ENCODE measurements around the gene ADARB2. TPM values are rescaled to one million over a fixed set of nuclear protein-coding genes. Genes with fewer than 3 reads are reported as not detected.

ADARB2 gene
- total and polyA plus RNA-seq, 10 of the 15 experiments (the other 5 are each of a cell fraction or from before 2014, with no cell fraction given): 0.02 to 4.1 (median 0.76) TPM

GRCh38 chr10:1474376-1475097, 262.8 kb downstream of the ADARB2 start:
- SMC1A ChIA-PET (ENCODE audit: uncharacterized antibody, unreplicated experiment): interaction anchor here (1.4 to 1.5 kb wide), 2 partner anchors 49 to 263 kb away, joined by 3 to 5 read pairs; partner anchors contain the start of gene ADARB2
- H3K27ac ChIP-seq (ENCODE audit: control insufficient read depth, insufficient read depth): no peak overlapping the region
- H3K36me3 ChIP-seq (ENCODE audit: control insufficient read depth in 2 of 2, insufficient read depth in 2 of 2, low read length in 1 of 2): no peaks in the 10 kb centered on the region
- FAIRE-seq (no peak), DNase-seq (ENCODE audit: low read depth, low spot score) (no peak), ATAC-seq (no peak)
- H4K20me1 ChIP-seq (ENCODE audit: control insufficient read depth, insufficient read depth): no peaks in the 10 kb centered on the region
- BruUV-seq (replicated peaks): no TSS peak
- no peak overlapping the region for H2AFZ ChIP-seq (ENCODE audit: control insufficient read depth, low read depth, low read length)
- in situ Hi-C loops (cut with MboI): no loop called here
- POLR2A ChIA-PET: interaction anchor here (1.3 kb wide), 1 partner anchor 9 kb away, joined by 3 read pairs; no protein-coding TSS in a partner anchor
- RAD21 ChIA-PET (ENCODE audit: unreplicated experiment): no interaction called here
- H3K79me2 ChIP-seq (ENCODE audit: control insufficient read depth, insufficient read depth, low read length): no peaks in the 10 kb centered on the region
- H3K4me3 ChIP-seq: no peak overlapping the region
- no peaks in the 10 kb centered on the region; the same call in 2 of the 3 replicates for H3K9me3 ChIP-seq (replicated peaks; ENCODE audit: control insufficient read depth, insufficient read depth, low read length)
- no peaks in the 10 kb centered on the region for H3K4me1 ChIP-seq (ENCODE audit: control insufficient read depth, insufficient read depth, low read length)
- H3K9ac ChIP-seq (ENCODE audit: control insufficient read depth, insufficient read depth, low read length): no peak overlapping the region
- TF ChIP-seq CHD4 (IDR thresholded peaks at IDR 0.05) (no peak), USF2 (IDR thresholded peaks at IDR 0.05; ENCODE audit: borderline replicate concordance, low read depth, low read length) (no peak), RB1 (IDR thresholded peaks at IDR 0.05; ENCODE audit: borderline replicate concordance) (no peak), TBL1XR1 (IDR thresholded peaks at IDR 0.05; ENCODE audit: low read depth, low read length) (no peak), RFX5 (IDR thresholded peaks at IDR 0.05; ENCODE audit: low read depth, low read length) (no peak), BMI1 (IDR thresholded peaks at IDR 0.05; ENCODE audit: borderline replicate concordance) (no peak), POLR2AphosphoS5 (IDR thresholded peaks at IDR 0.05; ENCODE audit: low read length) (no peak), REST (IDR thresholded peaks at IDR 0.05; ENCODE audit: low read depth, low read length) (no peak), NFYA (IDR thresholded peaks at IDR 0.05; ENCODE audit: borderline replicate concordance, low read depth, low read length) (no peak), FOS (IDR thresholded peaks at IDR 0.05; ENCODE audit: borderline replicate concordance, extremely low read depth, insufficient read length) (no peak), ZBTB4 (CRISPR knock-in tag; IDR thresholded peaks at IDR 0.05) (no peak), DPF2 (IDR thresholded peaks at IDR 0.05) (no peak), POLR2A (IDR thresholded peaks at IDR 0.05; ENCODE audit: low read depth, low read length) (no peak), JUND (IDR thresholded peaks at IDR 0.05; ENCODE audit: low read depth, low read length) (no peak), SP1 (IDR thresholded peaks at IDR 0.05; ENCODE audit: low read depth, low read length) (no peak), CREB1 (IDR thresholded peaks at IDR 0.05; ENCODE audit: low read depth) (no peak)
- CTCF ChIA-PET: interaction anchor here (1.2 kb wide), 1 partner anchor 9 kb away, joined by 5 read pairs; no protein-coding TSS in a partner anchor
- no peak overlapping the region for H3K4me2 ChIP-seq (ENCODE audit: control insufficient read depth, insufficient read depth)
- intact Hi-C loops (cut with micrococcal nuclease; ENCODE audit: unreplicated experiment): no loop called here
- 71% methylated on average over 31 of the region's 36 CpGs for WGBS (ENCODE audit: insufficient coverage, insufficient replicate concordance, low lambda C conversion rate, missing lambda C conversion rate)
- H3K27me3 ChIP-seq (replicated peaks in 1 of 2; ENCODE audit: control insufficient read depth in 2 of 2, insufficient read depth in 2 of 2, low read length in 1 of 2): no peaks in the 10 kb centered on the region

Measured in GM12878 (cell line).